GM12878 (cell line): ENCODE data around the gene ATG3. TPM values are rescaled to one million over a fixed set of nuclear protein-coding genes. Genes with fewer than 3 reads are reported as not detected.

Experiments used
- BCL11A ChIP-seq: IDR thresholded peaks from 2 replicates; pipeline ENCODE4 v1.6.1; 2011; ENCODE audit warnings: low read depth, low read length
- BRCA1 ChIP-seq: IDR thresholded peaks from 2 replicates; pipeline ENCODE4 v1.6.1; 2011; ENCODE audit warnings: low read depth, low read length, improper control_type of control experiment
- CREB1 ChIP-seq: IDR thresholded peaks from 2 replicates; pipeline ENCODE4 v1.6.1; 2012; ENCODE audit warnings: low read depth, mild to moderate bottlenecking, inconsistent platforms
- CUX1 ChIP-seq: IDR thresholded peaks from 2 replicates; pipeline ENCODE4 v1.6.1; 2012; ENCODE audit warnings: improper control_type of control experiment, low read depth, low read length; ENCODE audit not compliant: insufficient replicate concordance
- EZH2 ChIP-seq: IDR thresholded peaks from 2 replicates; pipeline ENCODE4 v1.6.1; 2012; ENCODE audit warnings: low read depth, mild to moderate bottlenecking, control low read depth, inconsistent platforms, low read length, borderline replicate concordance; ENCODE audit not compliant: control insufficient read depth
- FOXK2 ChIP-seq: fragments of 450-650 bp; IDR thresholded peaks from 2 replicates; pipeline ENCODE4 v1.6.1; 2017; ENCODE audit warnings: mild to moderate bottlenecking, moderate library complexity
- IRF5 ChIP-seq: fragments of 450-650 bp; IDR thresholded peaks from 2 replicates; pipeline ENCODE4 v1.6.1; 2017; ENCODE audit warnings: borderline replicate concordance
- MYB ChIP-seq: fragments of 150-350 bp; IDR thresholded peaks from 2 replicates; pipeline ENCODE4 v1.6.1; 2014; ENCODE audit warnings: mild to moderate bottlenecking, low read depth, low read length, borderline replicate concordance
- NBN ChIP-seq: fragments of 450-650 bp; IDR thresholded peaks from 2 replicates; pipeline ENCODE4 v1.6.1; 2016
- POLR2A ChIP-seq: IDR thresholded peaks from 2 replicates; pipeline ENCODE4 v1.6.1; 2011; ENCODE audit warnings: low read depth, mild to moderate bottlenecking, low read length
- RCOR1 ChIP-seq: conservative IDR thresholded peaks from 2 replicates; pipeline ENCODE4 v1.6.1; 2012; ENCODE audit warnings: low read depth, low read length, improper control_type of control experiment
- SMAD1 ChIP-seq: fragments of 450-650 bp; IDR thresholded peaks from 2 replicates; pipeline ENCODE4 v1.6.1; 2018; ENCODE audit warnings: mild to moderate bottlenecking, low read depth; ENCODE audit not compliant: partially characterized antibody
- SRF ChIP-seq, 2 experiments: IDR thresholded peaks; 2 replicates each; pipeline ENCODE4 v1.6.1; 2011; ENCODE audit warnings: low read depth in 2 of 2, low read length in 2 of 2, mild to moderate bottlenecking in 1 of 2, moderate library complexity in 1 of 2
- ZBTB40 ChIP-seq: fragments of 450-650 bp; IDR thresholded peaks from 2 replicates; pipeline ENCODE4 v1.6.1; 2016; ENCODE audit warnings: mild to moderate bottlenecking, moderate library complexity, borderline replicate concordance
- polyA plus RNA-seq, 11 experiments: library from polyadenylated mRNA; depleted of rRNA in 4 of 11; unstranded in 6 of 11; stranded (reverse) in 5 of 11; fragments of >200 nt; fragmentation: Nextera tagmentation in 4 of 11; fragmentation: Illumina TruSeq in 1 of 11; extraction: Ambion mirVana in 4 of 11; extraction: Trizol in 1 of 11; gene quantifications; 1 replicate in 1 of 11; 2 replicates in 10 of 11; pipeline versions ENCODE4 v1.2.1 to v1.2.3, GENCODE V29; 2011 to 2016; ENCODE audit warnings: inconsistent platforms in 2 of 11, missing spikeins in 2 of 11, low read depth in 1 of 11
- total RNA-seq, 4 experiments: library from RNA; depleted of rRNA in 3 of 4; stranded (reverse); fragments of >200 nt in 3 of 4; fragmentation: Illumina TruSeq in 1 of 4; extraction: Trizol in 1 of 4; gene quantifications; 2 replicates each; pipeline versions ENCODE4 v1.2.1 to v1.2.3, GENCODE V29; 2013 to 2021
- TF ChIP-seq, protein P1 (sequence below): fragments of 150-350 bp; IDR thresholded peaks from 2 replicates; pipeline ENCODE4 v1.6.1; 2014; ENCODE audit warnings: mild to moderate bottlenecking, low read depth, low read length
- TF ChIP-seq, protein P2 (sequence below): IDR thresholded peaks from 2 replicates; pipeline ENCODE4 v1.6.1; 2012; ENCODE audit warnings: low read depth, low read length, improper control_type of control experiment

ATG3 gene
- total and polyA plus RNA-seq, 10 of the 15 experiments (the other 5 are each of a cell fraction or from before 2014, with no cell fraction given), result 49.8 to 97.0 (median 63.6) TPM

DNA sequence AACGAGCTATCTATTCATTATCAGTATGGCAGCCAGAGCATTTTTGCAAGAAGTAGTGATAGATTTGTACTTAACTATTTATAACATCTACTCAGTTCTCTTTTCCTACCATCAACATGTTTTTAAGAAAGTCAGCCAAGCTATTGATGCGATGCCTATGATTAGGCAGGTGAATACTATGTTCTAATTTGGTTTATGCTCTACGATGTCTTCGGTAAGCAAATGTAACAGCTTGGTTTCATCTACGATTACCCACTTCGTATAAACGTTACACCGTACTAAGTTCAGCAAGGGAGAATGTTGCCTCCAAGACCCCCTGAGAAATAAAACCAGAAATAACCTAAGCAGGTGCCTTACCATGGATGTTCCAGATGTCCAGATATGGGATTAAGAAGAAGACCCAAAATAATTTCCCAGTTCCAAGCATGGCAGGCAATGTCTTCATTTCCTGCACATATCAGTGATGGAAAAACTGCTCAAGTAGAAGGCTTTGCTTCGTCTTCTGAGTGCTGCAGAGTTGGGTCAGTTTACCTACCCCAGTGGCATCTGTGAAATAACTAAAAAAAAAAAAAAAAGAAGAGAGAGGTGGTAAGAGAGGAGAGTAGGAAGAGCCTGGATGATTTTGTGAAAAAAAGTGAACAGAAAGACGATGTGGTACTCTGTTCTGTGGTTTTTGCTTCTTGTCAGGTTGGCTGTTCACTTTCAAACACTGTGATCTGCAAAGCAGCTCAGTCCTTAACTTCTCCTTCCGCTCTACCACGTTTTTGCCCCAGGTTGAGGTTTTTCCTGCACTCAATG, 62.6 kb downstream of the ATG3 start, which contains the start of gene BTLA (continued):
- TF ChIP-seq CUX1, result no peak
- TF ChIP-seq BCL11A, result no peak
- no peak for TF ChIP-seq RCOR1
- no peak for TF ChIP-seq EZH2
- TF ChIP-seq BRCA1, result no peak
- 0 out of 2 replicates have a peak, but pooled peaks have one; percentile 8 for TF ChIP-seq CREB1
- TF ChIP-seq NBN, result peak; percentile 85
- no peak for TF ChIP-seq FOXK2
- peak; percentile 49 for TF ChIP-seq SMAD1
- TF ChIP-seq, protein P1, sequence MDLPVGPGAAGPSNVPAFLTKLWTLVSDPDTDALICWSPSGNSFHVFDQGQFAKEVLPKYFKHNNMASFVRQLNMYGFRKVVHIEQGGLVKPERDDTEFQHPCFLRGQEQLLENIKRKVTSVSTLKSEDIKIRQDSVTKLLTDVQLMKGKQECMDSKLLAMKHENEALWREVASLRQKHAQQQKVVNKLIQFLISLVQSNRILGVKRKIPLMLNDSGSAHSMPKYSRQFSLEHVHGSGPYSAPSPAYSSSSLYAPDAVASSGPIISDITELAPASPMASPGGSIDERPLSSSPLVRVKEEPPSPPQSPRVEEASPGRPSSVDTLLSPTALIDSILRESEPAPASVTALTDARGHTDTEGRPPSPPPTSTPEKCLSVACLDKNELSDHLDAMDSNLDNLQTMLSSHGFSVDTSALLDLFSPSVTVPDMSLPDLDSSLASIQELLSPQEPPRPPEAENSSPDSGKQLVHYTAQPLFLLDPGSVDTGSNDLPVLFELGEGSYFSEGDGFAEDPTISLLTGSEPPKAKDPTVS, result no peak
- no peak for TF ChIP-seq IRF5
- TF ChIP-seq MYB, result no peak
- TF ChIP-seq SRF (IDR thresholded peaks at IDR 0.05; ENCODE audit: low read depth in 2 of 2, low read length in 2 of 2), result no peak
- TF ChIP-seq ZBTB40, result no peak
- TF ChIP-seq POLR2A, result peak; percentile 52; the same call in 1 of the 2 replicates
- TF ChIP-seq, protein P2, sequence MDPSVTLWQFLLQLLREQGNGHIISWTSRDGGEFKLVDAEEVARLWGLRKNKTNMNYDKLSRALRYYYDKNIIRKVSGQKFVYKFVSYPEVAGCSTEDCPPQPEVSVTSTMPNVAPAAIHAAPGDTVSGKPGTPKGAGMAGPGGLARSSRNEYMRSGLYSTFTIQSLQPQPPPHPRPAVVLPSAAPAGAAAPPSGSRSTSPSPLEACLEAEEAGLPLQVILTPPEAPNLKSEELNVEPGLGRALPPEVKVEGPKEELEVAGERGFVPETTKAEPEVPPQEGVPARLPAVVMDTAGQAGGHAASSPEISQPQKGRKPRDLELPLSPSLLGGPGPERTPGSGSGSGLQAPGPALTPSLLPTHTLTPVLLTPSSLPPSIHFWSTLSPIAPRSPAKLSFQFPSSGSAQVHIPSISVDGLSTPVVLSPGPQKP, result no peak
